Endothelial cell (in vitro differentiated cells): ENCODE measurements around the gene TBC1D16. TPM values are rescaled to one million over a fixed set of nuclear protein-coding genes. Genes with fewer than 3 reads are reported as not detected.
"Not testable (repeated sequence)": the region's sequence is repeated elsewhere in the genome, so short reads cannot be mapped to it uniquely, and the experiment has no call there.

Experiments used
- DNase-seq: peaks from one replicate; pipeline ENCODE4 v3.0.0; 2021; ENCODE audit warnings: low spot score
- H3K27ac Mint-ChIP-seq: one replicate; pipeline ENCODE4 v1.8.0; 2021; ENCODE audit warnings: mixed read lengths, inconsistent platforms; ENCODE audit not compliant: unreplicated experiment
- H3K27me3 Mint-ChIP-seq: one replicate; pipeline ENCODE4 v1.8.0; 2021; ENCODE audit warnings: mild to moderate bottlenecking, moderate library complexity, mixed read lengths, inconsistent platforms; ENCODE audit not compliant: unreplicated experiment
- H3K36me3 Mint-ChIP-seq: one replicate; pipeline ENCODE4 v1.8.0; 2021; ENCODE audit warnings: mild to moderate bottlenecking, low read depth, mixed read lengths, inconsistent platforms; ENCODE audit not compliant: unreplicated experiment
- H3K4me1 Mint-ChIP-seq: one replicate; pipeline ENCODE4 v1.8.0; 2021; ENCODE audit warnings: mild to moderate bottlenecking, mixed read lengths, inconsistent platforms; ENCODE audit not compliant: unreplicated experiment
- H3K4me3 Mint-ChIP-seq: one replicate; pipeline ENCODE4 v1.8.0; 2021; ENCODE audit warnings: mild to moderate bottlenecking, mixed read lengths, inconsistent platforms; ENCODE audit not compliant: unreplicated experiment
- H3K9me3 Mint-ChIP-seq: one replicate; pipeline ENCODE4 v1.8.0; 2021; ENCODE audit warnings: mixed read lengths, inconsistent platforms; ENCODE audit not compliant: unreplicated experiment
- total RNA-seq: library from RNA; stranded (reverse); fragmentation: NEBNext Ultra II Directional; extraction: Animal tissue kit (Norgen Biotek cat#: 25700); gene quantifications from one replicate; pipeline ENCODE4 v1.2.1, GENCODE V29; 2021; ENCODE audit not compliant: unreplicated experiment
- TF ChIP-seq, protein P1 (sequence below): fragments of 200-600 bp; sonication (generic); IDR thresholded peaks from one replicate; pipeline ENCODE4 v1.5.0; 2021; ENCODE audit warnings: antibody characterized with exemption; ENCODE audit not compliant: unreplicated experiment

Gene TBC1D16
- total RNA-seq, 1 donor from 2014 or later: 126 TPM

DNA sequence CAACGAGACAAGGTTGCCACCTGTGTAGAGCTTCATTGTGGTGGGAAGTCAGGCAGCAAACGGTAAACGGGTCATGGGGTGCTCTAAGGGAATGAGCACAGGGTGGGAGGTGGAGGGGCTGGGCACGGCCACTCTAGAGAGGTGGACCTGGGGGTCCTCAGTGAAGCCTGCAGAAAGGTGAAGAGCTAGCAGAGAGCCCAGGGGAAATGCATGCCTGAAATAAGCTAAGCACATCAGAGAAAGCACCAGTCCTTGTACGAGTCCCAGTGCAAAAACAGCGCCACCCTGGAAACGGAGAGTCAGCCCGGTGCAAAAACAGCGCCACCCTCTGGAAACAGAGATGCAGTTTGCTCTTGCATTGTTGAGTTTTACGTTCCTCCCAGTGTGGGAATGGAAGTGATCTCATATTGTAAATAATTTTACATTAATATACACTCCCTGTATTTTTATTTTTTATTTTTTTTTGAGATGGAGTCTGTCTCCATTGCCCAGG is 65.0 kb downstream of the TBC1D16 start:
- Mint-ChIP-seq H3K27ac (no peak overlapping the region), H3K36me3 (peaks cover 23% of the 10 kb centered on the region), H3K9me3 (no peaks in the 10 kb centered on the region), H3K4me1 (peaks cover 11% of the 10 kb centered on the region), H3K4me3 (no peak overlapping the region), H3K27me3 (peaks cover 2% of the 10 kb centered on the region)
- DNase-seq: peak; percentile 34
- TF ChIP-seq, protein P1, sequence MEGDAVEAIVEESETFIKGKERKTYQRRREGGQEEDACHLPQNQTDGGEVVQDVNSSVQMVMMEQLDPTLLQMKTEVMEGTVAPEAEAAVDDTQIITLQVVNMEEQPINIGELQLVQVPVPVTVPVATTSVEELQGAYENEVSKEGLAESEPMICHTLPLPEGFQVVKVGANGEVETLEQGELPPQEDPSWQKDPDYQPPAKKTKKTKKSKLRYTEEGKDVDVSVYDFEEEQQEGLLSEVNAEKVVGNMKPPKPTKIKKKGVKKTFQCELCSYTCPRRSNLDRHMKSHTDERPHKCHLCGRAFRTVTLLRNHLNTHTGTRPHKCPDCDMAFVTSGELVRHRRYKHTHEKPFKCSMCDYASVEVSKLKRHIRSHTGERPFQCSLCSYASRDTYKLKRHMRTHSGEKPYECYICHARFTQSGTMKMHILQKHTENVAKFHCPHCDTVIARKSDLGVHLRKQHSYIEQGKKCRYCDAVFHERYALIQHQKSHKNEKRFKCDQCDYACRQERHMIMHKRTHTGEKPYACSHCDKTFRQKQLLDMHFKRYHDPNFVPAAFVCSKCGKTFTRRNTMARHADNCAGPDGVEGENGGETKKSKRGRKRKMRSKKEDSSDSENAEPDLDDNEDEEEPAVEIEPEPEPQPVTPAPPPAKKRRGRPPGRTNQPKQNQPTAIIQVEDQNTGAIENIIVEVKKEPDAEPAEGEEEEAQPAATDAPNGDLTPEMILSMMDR: peak; percentile 55

GRCh38 chr17:79969906-79970305 is 65.8 kb downstream of the TBC1D16 start:
- DNase-seq: no peak
- H3K4me1 Mint-ChIP-seq: peaks cover 11% of the 10 kb centered on the region
- TF ChIP-seq, protein P1: no peak
- H3K9me3 Mint-ChIP-seq: no peaks in the 10 kb centered on the region
- peaks cover 2% of the 10 kb centered on the region for H3K27me3 Mint-ChIP-seq
- H3K36me3 Mint-ChIP-seq: peaks cover 23% of the 10 kb centered on the region
- H3K4me3 Mint-ChIP-seq: no peak overlapping the region
- no peak overlapping the region for H3K27ac Mint-ChIP-seq

DNA sequence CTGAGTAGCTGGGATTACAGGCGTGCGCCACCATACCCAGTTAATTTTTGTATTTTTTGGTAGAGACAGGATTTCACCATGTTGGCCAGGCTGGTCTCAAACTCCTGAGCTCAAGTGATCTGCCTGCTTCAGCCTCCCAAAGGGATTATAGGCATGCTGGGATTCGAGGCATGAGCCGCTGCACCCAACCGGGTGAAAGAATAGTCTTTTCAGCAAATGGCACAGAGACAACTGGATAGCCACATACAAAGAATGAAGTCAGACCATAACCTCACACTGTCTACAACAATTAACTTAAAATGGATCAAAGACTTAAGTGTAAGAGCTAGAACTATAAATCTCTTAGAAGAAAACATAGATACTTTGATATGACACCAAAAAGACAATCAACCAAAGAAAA is 67.6 kb downstream of the TBC1D16 start:
- peaks cover 34% of the 10 kb centered on the region for H3K36me3 Mint-ChIP-seq
- peaks cover 2% of the 10 kb centered on the region for H3K27me3 Mint-ChIP-seq
- H3K4me1 Mint-ChIP-seq: peaks cover 11% of the 10 kb centered on the region
- H3K27ac Mint-ChIP-seq: no peak overlapping the region
- no peak for DNase-seq
- H3K4me3 Mint-ChIP-seq: no peak overlapping the region
- no peaks in the 10 kb centered on the region for H3K9me3 Mint-ChIP-seq
- TF ChIP-seq, protein P1: no peak

DNA sequence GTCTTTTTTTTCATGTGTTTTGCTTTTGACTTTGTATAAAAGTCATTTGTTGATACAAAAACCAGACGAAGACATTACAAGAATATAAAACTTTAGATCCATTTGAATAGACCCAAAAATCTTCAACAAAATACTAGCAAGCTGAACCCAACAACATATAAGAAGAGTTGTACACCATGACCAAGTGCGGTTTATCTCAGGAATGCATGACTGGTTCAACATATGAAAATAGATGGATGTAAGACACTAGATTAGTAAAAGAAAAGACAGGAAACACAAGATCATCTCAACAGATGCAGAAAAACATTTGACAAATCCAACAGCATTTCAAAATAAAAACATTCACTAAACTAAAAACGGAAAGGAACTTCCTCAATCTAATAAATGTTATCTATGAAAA is 69.0 kb downstream of the TBC1D16 start:
- TF ChIP-seq, protein P1: no peak
- no peak overlapping the region for H3K27ac Mint-ChIP-seq

GRCh38 chr17:79965806-79966205 is 69.9 kb downstream of the TBC1D16 start:
- Mint-ChIP-seq H3K27ac (no peak overlapping the region), H3K4me1 (peaks cover 6% of the 10 kb centered on the region), H3K27me3 (peaks cover 2% of the 10 kb centered on the region), H3K9me3 (no peaks in the 10 kb centered on the region), H3K4me3 (no peak overlapping the region), H3K36me3 (peaks cover 34% of the 10 kb centered on the region)
- DNase-seq: no peak
- TF ChIP-seq, protein P1: no peak

More for the DNA sequence above, 69.0 kb downstream of the TBC1D16 start:
- Mint-ChIP-seq H3K4me3 (no peak overlapping the region), H3K36me3 (peaks cover 33% of the 10 kb centered on the region), H3K27me3 (peaks cover 2% of the 10 kb centered on the region), H3K4me1 (peaks cover 11% of the 10 kb centered on the region), H3K9me3 (no peaks in the 10 kb centered on the region)
- DNase-seq: no peak

DNA sequence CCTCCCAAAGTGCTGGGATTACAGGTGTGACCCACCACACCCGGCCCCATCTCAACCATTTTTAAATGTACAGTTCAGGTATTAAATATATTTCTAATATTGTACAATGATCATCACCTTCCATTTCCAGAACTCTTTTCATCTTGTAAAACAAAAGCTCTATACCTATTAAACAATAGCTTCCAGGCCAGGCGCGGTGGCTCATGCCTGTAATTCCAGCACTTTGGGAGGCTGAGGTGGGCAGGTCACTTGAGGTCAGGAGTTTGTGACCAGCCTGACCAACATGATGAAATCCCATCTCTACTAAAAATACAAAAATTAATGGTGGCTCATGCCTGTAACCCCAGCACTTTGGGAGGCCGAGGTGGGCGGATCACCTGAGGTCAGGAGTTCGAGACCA is 73.2 kb downstream of the TBC1D16 start:
- not testable (repeated sequence) for H3K4me1 Mint-ChIP-seq, H3K4me3 Mint-ChIP-seq, DNase-seq, H3K9me3 Mint-ChIP-seq, H3K27me3 Mint-ChIP-seq, H3K27ac Mint-ChIP-seq
- peaks cover 27% of the 10 kb centered on the region for H3K36me3 Mint-ChIP-seq

DNA sequence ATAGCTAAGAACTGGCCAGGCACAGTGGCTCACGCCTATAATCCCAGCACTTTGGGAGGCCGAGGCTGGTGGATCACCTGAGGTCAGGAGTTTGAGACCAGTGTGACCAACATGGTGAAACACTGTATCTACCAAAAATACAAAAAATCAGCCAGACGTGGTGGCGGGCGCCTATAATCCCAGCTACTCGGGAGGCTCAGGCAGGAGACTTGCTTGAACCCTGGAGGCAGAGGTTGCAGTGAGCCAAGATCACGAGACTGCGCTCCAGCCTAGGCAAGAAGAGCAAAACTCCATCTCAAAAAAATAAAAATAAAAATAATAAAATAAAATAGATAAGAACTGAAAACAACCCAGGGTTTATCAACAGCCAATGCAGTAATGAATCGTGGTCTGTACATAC is 74.1 kb downstream of the TBC1D16 start:
- peaks cover 27% of the 10 kb centered on the region for H3K36me3 Mint-ChIP-seq
- DNase-seq, H3K27me3 Mint-ChIP-seq, H3K9me3 Mint-ChIP-seq, H3K4me1 Mint-ChIP-seq, H3K27ac Mint-ChIP-seq, H3K4me3 Mint-ChIP-seq: not testable (repeated sequence)
